Omental fat pad (tissue), 4 donors: ENCODE data around the gene INSIG1. TPM values are rescaled to one million over a fixed set of nuclear protein-coding genes. Genes with fewer than 3 reads are reported as not detected.

Experiments
- ATAC-seq: fragments of 150-250 bp; one replicate; pipeline ENCODE4 v1.9.1; 2016; ENCODE audit warnings: mild to moderate bottlenecking, moderate library complexity; ENCODE audit not compliant: low FRiP score
- DNase-seq: peaks from one replicate; pipeline ENCODE4 v3.0.0-alpha.2; 2019; ENCODE audit warnings: low spot score
- CTCF ChIP-seq, 3 donors: fragments of 450-650 bp; IDR thresholded peaks; one replicate each; pipeline ENCODE4 v1.5.1; 2016 to 2017; ENCODE audit warnings: antibody characterized with exemption in 3 of 3, mild to moderate bottlenecking in 3 of 3, moderate library complexity in 2 of 3
- total RNA-seq, 4 donors: library from RNA; depleted of rRNA; stranded (reverse); fragments of >200 nt; gene quantifications; one replicate each; pipeline ENCODE4 v1.1.0, GENCODE V29; 2016

INSIG1 gene
- total RNA-seq, 4 donors from 2014 or later, result 85.6 to 244 (median 107) TPM

GRCh38 chr7:155259866-155260497, 37.7 kb upstream of the INSIG1 start:
- TF ChIP-seq CTCF (IDR thresholded peaks at IDR 0.05), result no peak
- ATAC-seq (no peak), DNase-seq (no peak)

DNA sequence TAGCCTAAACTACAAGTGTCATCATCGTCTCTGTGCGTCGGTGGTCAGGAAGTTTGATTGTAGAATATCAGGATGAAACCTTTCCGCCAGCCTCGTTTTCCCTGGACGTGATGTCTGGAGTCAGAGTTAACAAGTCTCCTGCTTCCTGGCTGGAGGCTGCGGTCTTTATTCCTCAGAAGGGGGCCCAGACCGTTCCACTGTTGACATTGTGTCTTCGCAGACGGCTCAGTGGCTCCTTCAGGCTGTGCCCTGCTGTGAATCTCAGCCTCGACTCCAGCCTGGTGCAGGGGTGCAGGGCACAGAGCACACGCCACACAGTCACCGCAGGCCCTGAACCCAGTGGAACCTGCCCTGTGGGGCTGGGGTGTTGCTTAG, 37.2 kb upstream of the INSIG1 start:
- DNase-seq (no peak), ATAC-seq (no peak)
- TF ChIP-seq CTCF (IDR thresholded peaks at IDR 0.05), result no peak

DNA sequence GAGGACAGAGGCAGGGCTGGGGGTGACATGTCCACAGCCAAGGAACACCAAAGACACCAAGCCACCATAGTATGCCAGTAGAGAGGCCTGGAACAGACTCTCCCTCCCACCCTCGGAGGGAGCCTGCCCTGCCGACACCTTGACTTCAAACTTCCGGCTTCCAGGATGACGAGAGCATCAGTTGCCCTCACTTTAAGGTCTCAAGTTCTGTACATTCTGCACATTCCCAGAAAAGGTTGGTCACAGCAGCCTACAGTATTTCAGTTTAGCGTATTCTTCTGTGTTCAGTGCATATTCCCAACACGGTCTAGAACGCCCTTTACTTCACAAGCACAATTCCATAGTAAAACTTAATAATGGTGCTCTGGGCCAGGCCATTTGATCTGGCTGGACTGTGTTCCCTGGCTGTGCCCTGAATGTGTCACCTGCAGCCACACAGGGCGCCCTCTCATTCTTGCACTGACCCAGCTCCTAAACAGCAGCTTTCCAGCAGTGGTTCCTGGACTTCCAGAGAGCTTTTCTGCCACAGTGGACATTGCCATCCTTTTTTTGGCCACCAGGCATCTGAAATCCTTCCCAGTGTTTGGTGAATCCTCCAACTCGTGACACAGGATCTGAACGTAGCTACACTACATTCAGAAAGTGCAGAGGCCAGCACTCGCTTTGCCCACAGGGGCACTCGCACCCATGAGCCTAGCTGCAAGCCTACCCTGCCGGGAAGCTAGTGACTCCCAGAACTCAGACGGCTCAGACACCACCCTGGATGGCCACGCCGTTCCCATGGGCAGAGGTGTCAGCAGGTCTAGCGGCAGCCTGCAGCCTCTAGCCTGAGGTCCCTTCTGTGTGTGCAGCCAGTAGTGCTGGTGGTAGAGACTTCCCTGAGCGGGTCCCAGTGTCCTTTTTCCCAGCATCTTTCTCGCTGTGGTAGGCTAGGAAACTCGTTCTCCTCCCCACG, 36.4 kb upstream of the INSIG1 start:
- ATAC-seq, result no peak
- no peak for TF ChIP-seq CTCF (IDR thresholded peaks at IDR 0.05)

DNA sequence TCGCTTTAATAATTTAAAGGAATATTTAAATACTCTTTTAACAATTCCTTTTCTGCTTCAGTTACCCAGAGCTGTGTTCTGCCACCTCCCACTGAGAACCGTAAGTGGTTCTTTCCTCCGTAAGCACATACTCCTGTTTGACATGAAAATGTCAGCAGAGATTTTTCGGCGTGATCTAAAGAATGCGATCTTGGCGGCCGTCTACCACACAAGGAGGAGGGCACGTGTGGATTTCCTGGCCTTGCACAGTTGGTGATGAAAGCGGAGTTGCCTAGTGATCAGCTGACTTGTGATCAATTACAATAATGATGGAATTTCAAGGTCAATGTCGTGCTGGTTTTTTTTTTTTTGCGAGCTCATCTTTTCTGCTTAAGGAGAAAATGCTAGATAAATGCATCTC, 35.6 kb upstream of the INSIG1 start:
- no peak for ATAC-seq
- no peak for TF ChIP-seq CTCF (IDR thresholded peaks at IDR 0.05)

More for the DNA sequence above, 36.4 kb upstream of the INSIG1 start:
- no peak for DNase-seq

DNA sequence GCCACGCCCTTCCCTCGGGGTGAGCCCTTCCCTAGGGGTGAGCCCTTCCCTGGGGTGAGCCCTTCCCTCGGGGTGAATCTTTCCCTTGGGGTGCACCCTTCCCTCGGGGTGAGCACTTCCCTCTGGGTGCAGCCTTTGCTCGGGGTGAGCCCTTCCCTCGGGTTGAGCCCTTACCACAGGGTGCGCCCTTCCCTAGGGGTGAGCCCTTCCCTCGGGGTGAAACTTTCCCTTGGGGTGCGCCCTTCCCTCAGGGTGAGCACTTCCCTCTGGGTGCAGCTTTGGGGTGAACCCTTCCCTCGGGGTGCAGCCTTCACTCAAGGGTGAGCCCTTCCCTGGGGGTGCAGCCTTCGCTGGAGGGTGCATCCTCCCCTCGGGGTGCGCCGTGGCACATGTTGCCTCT, 34.6 kb upstream of the INSIG1 start:
- ATAC-seq, result no peak
- TF ChIP-seq CTCF (IDR thresholded peaks at IDR 0.05), result no peak
- no peak for DNase-seq

More for the DNA sequence above, 35.6 kb upstream of the INSIG1 start:
- no peak for DNase-seq

- no peak for TF ChIP-seq CTCF (IDR thresholded peaks at IDR 0.05)
- no peak for DNase-seq
- no peak for ATAC-seq
These were observed 34.0 kb upstream of the INSIG1 start for GRCh38 chr7:155263581-155264143.
